ENCODE data around the gene CALHM1. TPM values are rescaled to one million over a fixed set of nuclear protein-coding genes. Genes with fewer than 3 reads are reported as not detected.
"Not testable (repeated sequence)": the region's sequence is repeated elsewhere in the genome, so short reads cannot be mapped to it uniquely, and the experiment has no call there.

CALHM1 gene, protein sequence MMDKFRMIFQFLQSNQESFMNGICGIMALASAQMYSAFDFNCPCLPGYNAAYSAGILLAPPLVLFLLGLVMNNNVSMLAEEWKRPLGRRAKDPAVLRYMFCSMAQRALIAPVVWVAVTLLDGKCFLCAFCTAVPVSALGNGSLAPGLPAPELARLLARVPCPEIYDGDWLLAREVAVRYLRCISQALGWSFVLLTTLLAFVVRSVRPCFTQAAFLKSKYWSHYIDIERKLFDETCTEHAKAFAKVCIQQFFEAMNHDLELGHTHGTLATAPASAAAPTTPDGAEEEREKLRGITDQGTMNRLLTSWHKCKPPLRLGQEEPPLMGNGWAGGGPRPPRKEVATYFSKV
- total RNA-seq, result not detected in 2 replicates
- long read RNA-seq, result 0 reads

DNA sequence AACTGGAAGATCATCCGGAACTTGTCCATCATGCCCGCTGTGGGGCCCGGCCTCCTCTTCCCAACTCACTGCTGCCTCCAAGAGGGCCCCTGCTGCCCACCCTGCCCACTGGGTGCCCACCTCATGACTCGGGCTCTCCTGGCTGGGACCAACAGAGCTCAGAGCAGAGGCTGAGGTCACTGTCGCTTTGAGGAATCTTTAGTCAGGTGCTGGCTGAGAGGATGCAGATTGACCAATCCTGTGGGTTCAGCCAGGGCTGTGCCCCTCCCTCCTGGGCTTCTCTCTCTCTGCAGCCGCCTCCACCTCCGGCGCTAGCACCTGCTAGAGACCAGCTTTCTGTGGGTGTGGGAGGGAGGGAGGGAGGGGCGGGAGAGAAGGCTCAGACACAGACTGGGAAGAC lies at the start of gene CALHM1:
TSS of gene CALHM1 (minus strand) at position 181 of the 400 bp plus-strand sequence. CDS start at position 32, 149 bp downstream.
- no peak within 1 kb of the TSS for H3K4me3 Mint-ChIP-seq (ENCODE audit: unreplicated experiment)
- no peaks in the 10 kb centered on the region for H3K27me3 Mint-ChIP-seq (ENCODE audit: unreplicated experiment)
- no peaks in the 10 kb centered on the region for H3K4me1 Mint-ChIP-seq (ENCODE audit: unreplicated experiment)
- no peaks in the 10 kb centered on the region for H3K9me3 Mint-ChIP-seq (ENCODE audit: unreplicated experiment)
- H3K36me3 Mint-ChIP-seq (ENCODE audit: unreplicated experiment), result no peaks in the 10 kb centered on the region
- H3K27ac Mint-ChIP-seq (ENCODE audit: unreplicated experiment), result no peak within 1 kb of the TSS
- DNase-seq (ENCODE audit: extremely low spot score, unreplicated experiment), result no peak
- TF ChIP-seq CTCF (IDR thresholded peaks at IDR 0.05), result no peak

DNA sequence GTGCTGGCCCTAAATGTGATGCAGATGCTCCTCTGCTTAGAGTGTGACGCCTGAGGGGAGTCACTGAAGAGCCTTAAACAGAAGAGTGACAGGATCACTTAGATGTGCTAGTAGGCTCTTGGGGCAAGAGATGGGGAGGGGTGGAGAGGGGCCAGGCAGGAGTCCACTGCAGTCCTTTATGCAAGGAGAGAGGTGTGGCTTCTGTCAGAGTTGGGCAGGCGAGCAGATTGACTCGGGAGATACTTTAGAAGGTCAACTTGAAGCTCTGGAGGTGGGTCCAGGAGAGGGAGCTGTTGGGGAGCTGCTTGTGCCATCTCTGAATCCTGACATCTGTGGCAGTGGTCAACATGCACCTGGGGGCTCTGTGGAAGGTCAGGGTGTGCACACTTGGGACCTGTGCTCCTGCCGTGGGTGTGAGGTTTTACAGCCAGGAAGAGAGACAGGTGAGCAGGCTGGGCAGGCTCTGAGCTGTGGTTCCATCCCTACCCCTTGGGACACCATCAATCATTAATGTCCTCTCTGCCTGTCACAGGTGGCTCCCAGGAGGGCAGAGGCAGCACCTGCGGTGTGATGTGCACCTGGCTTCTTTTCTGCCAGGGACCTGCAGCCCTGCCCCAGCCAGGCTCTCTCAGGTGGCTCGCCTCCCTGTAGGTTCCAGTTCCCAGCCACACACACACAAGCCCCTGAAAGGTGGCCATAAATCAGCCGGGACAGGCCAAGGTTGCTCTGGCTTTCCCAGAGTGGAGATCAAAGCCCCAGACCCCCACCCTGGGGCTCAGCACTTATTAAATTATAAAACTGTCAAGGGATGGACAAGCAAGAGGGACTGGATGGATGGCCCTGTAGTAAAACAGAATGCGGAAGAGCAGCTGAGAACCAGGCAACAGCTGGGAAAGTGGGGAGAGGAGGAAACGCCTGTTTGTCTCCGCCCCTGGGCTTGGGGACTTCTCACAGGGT lies 48.8 kb upstream of the CALHM1 start:
- Mint-ChIP-seq H3K9me3 (ENCODE audit: unreplicated experiment) (no peaks in the 10 kb centered on the region), H3K27me3 (ENCODE audit: unreplicated experiment) (peaks cover 22% of the 10 kb centered on the region), H3K27ac (ENCODE audit: unreplicated experiment) (no peak overlapping the region), H3K4me3 (ENCODE audit: unreplicated experiment) (no peak overlapping the region), H3K36me3 (ENCODE audit: unreplicated experiment) (no peaks in the 10 kb centered on the region), H3K4me1 (ENCODE audit: unreplicated experiment) (peaks cover 25% of the 10 kb centered on the region)
- TF ChIP-seq CTCF (IDR thresholded peaks at IDR 0.05), result no peak
- DNase-seq (ENCODE audit: extremely low spot score, unreplicated experiment), result no peak

DNA sequence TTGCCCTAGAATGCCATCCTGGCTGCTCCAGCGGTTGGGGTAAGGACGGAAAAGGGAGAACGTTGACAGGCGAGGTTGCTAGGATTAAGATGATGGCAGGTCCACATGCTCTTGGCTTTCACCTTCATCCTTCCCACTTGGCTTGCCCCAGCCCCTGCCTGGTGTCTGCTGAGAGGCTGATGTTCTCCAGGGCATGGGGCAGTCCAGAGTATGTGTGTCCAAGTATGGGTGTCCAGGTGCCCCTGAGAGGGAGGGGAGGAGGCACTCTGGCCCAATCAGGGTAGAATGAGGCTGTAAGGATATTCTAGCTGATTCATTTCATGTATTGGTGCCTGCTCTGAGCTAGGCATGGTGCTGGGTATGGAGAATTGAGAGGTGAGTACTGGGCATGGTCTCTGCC lies 47.4 kb upstream of the CALHM1 start:
- H3K4me1 Mint-ChIP-seq (ENCODE audit: unreplicated experiment), result peaks cover 28% of the 10 kb centered on the region
- no peak overlapping the region for H3K27ac Mint-ChIP-seq (ENCODE audit: unreplicated experiment)
- DNase-seq (ENCODE audit: extremely low spot score, unreplicated experiment), result no peak
- H3K27me3 Mint-ChIP-seq (ENCODE audit: unreplicated experiment), result peaks cover 23% of the 10 kb centered on the region
- no peak overlapping the region for H3K4me3 Mint-ChIP-seq (ENCODE audit: unreplicated experiment)
- TF ChIP-seq CTCF (IDR thresholded peaks at IDR 0.05), result no peak
- no peaks in the 10 kb centered on the region for H3K9me3 Mint-ChIP-seq (ENCODE audit: unreplicated experiment)
- no peaks in the 10 kb centered on the region for H3K36me3 Mint-ChIP-seq (ENCODE audit: unreplicated experiment)

- peaks cover 36% of the 10 kb centered on the region for H3K27me3 Mint-ChIP-seq (ENCODE audit: unreplicated experiment)
- peak overlapping the region; percentile 65 for H3K27ac Mint-ChIP-seq (ENCODE audit: unreplicated experiment)
- H3K9me3 Mint-ChIP-seq (ENCODE audit: unreplicated experiment), result no peaks in the 10 kb centered on the region
- no peaks in the 10 kb centered on the region for H3K36me3 Mint-ChIP-seq (ENCODE audit: unreplicated experiment)
- no peak overlapping the region for H3K4me3 Mint-ChIP-seq (ENCODE audit: unreplicated experiment)
- peaks cover 36% of the 10 kb centered on the region for H3K4me1 Mint-ChIP-seq (ENCODE audit: unreplicated experiment)
- DNase-seq (ENCODE audit: extremely low spot score, unreplicated experiment), result no peak
- TF ChIP-seq CTCF (IDR thresholded peaks at IDR 0.05), result no peak
Measured at GRCh38 chr10:103504181-103504783, 45.6 kb upstream of the CALHM1 start.

GRCh38 chr10:103503777-103504176 lies 45.1 kb upstream of the CALHM1 start:
- DNase-seq (ENCODE audit: extremely low spot score, unreplicated experiment); H3K36me3 Mint-ChIP-seq (ENCODE audit: unreplicated experiment); H3K4me3 Mint-ChIP-seq (ENCODE audit: unreplicated experiment); H3K27ac Mint-ChIP-seq (ENCODE audit: unreplicated experiment); H3K9me3 Mint-ChIP-seq (ENCODE audit: unreplicated experiment): not testable (repeated sequence)
- H3K4me1 Mint-ChIP-seq (ENCODE audit: unreplicated experiment), result peaks cover 36% of the 10 kb centered on the region
- H3K27me3 Mint-ChIP-seq (ENCODE audit: unreplicated experiment), result peaks cover 37% of the 10 kb centered on the region

Data from osteocyte (in vitro differentiated cells).